SU-DHL-6 (cell line): ENCODE results near the gene HMHB1.

ENCODE experiments used
- H2AFZ ChIP-seq: fragments of 200-600 bp; sonication (generic); 2 replicates; pipeline ENCODE4 v1.6.1; 2014; ENCODE audit warnings: low read depth, mild to moderate bottlenecking, moderate library complexity, mixed read lengths, antibody characterized with exemption, low read length; ENCODE audit not compliant: severe bottlenecking
- H3F3A ChIP-seq: fragments of 200-600 bp; shearing (Covaris generic); 2 replicates; pipeline ENCODE4 v1.6.0; 2016; ENCODE audit warnings: antibody characterized with exemption, mild to moderate bottlenecking; ENCODE audit not compliant: insufficient read depth
- H3K27ac ChIP-seq: fragments of 200-600 bp; sonication (generic); 2 replicates; pipeline ENCODE4 v1.5.1; 2016; ENCODE audit warnings: low read depth, mild to moderate bottlenecking, low read length, moderate library complexity, mixed read lengths
- H3K27me3 ChIP-seq: fragments of 200-600 bp; sonication (generic), shearing (Covaris generic); 2 replicates; pipeline ENCODE4 v1.6.0; 2014; ENCODE audit warnings: mild to moderate bottlenecking, low read length
- H3K36me3 ChIP-seq: fragments of 200-600 bp; sonication (generic); 2 replicates; pipeline ENCODE4 v1.6.1; 2014; ENCODE audit warnings: mild to moderate bottlenecking, low read length, mixed read lengths
- H3K4me2 ChIP-seq: fragments of 300-600, 200-600 bp; shearing (Covaris generic), sonication (generic); 2 replicates; pipeline ENCODE4 v1.6.0; 2014; ENCODE audit warnings: low read length, low read depth, mild to moderate bottlenecking; ENCODE audit not compliant: poor library complexity, severe bottlenecking
- H3K4me3 ChIP-seq: fragments of 200-600 bp; sonication (generic); 2 replicates; pipeline ENCODE4 v1.5.1; 2014; ENCODE audit warnings: antibody characterized with exemption, low read length, mild to moderate bottlenecking, mixed read lengths; ENCODE audit not compliant: insufficient read depth, poor library complexity, severe bottlenecking
- H3K79me2 ChIP-seq: fragments of 200-600 bp; sonication (generic); 2 replicates; pipeline ENCODE4 v1.6.1; 2014; ENCODE audit warnings: mild to moderate bottlenecking, low read length, moderate library complexity; ENCODE audit not compliant: insufficient read depth
- H3K9ac ChIP-seq: fragments of 200-600 bp; sonication (generic); 2 replicates; pipeline ENCODE4 v1.7.0; 2014; ENCODE audit warnings: mild to moderate bottlenecking, low read length
- H3K9me2 ChIP-seq: fragments of 200-600 bp; sonication (generic); replicated peaks from 2 replicates; pipeline ENCODE4 v1.6.1; 2014; ENCODE audit warnings: low read length; ENCODE audit not compliant: insufficient read depth
- H3K9me3 ChIP-seq: fragments of 200-600 bp; sonication (generic); 2 replicates; pipeline ENCODE4 v1.6.1; 2014; ENCODE audit warnings: low read length, mixed read lengths; ENCODE audit not compliant: insufficient read depth
- H4K20me1 ChIP-seq: fragments of 200-600 bp; sonication (generic); 2 replicates; pipeline ENCODE4 v1.6.1; 2014; ENCODE audit warnings: low read depth, mild to moderate bottlenecking, antibody characterized with exemption, low read length, moderate library complexity, mixed read lengths
- CTCF ChIP-seq: fragments of 200-600 bp; sonication (generic); IDR thresholded peaks from one replicate; pipeline ENCODE4 v1.5.1; 2017; ENCODE audit warnings: antibody characterized with exemption, mild to moderate bottlenecking, low read length, moderate library complexity; ENCODE audit not compliant: insufficient read depth, poor library complexity, severe bottlenecking
- EZH2phosphoT487 ChIP-seq: fragments of 200-600 bp; sonication (generic), shearing (Covaris generic); conservative IDR thresholded peaks from 2 replicates; pipeline ENCODE4 v1.6.1; 2018; ENCODE audit warnings: mild to moderate bottlenecking, antibody characterized with exemption, low read length, moderate library complexity, mixed read lengths

The HMHB1 gene

DNA sequence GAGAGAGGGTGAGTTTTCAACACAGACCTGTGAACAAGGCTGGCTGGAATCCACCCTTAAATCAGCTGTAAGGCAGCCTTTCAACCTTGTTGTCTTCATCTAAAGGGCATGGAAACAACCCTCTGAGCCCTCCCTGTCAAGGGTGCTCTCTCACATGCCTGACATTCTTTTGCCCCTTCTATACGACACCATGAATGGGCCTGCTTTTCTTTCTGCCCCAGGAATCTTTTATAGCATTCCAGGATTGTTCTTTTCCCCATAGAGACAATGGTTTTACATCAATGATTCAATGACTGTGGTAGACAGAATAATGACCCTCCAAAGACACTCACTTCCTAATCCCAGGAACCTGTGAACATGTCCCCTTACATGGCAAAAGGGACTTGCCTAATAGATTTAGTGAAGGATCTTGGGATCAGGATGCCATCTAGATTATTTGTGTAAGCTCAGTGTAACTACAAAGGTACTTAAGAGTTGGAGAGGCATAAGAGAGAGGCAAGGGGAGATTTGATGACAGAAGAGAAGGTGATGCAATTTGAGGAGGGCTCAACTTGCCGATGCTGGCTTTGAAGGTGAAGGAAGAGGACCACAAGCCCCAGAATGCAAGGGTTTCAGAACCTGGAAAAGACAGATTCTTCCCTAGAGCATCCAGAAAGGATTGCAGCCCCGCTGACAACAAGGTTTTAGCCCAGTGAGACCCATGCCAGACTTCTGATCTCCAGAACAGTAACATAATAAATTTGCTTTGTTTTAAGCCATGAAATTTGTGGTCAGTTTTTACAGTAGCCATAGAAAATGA lies 29.2 kb upstream of the HMHB1 start:
- Histone ChIP-seq H3K9ac (no peak overlapping the region), H4K20me1 (no peaks in the 10 kb centered on the region), H3K27me3 (no peaks in the 10 kb centered on the region), H3K79me2 (no peaks in the 10 kb centered on the region), H2AFZ (no peak overlapping the region), H3K9me2 (no peaks in the 10 kb centered on the region), H3K9me3 (no peaks in the 10 kb centered on the region), H3F3A (no peaks in the 10 kb centered on the region), H3K4me2 (no peak overlapping the region), H3K36me3 (no peaks in the 10 kb centered on the region), H3K27ac (no peak overlapping the region), H3K4me3 (no peak overlapping the region)
- TF ChIP-seq EZH2phosphoT487: no peak
- no peak for TF ChIP-seq CTCF

GRCh38 chr5:143788401-143788800 lies 23.6 kb upstream of the HMHB1 start:
- Histone ChIP-seq H3K79me2 (no peaks in the 10 kb centered on the region), H3F3A (no peaks in the 10 kb centered on the region), H3K9me2 (no peaks in the 10 kb centered on the region; the same call in 1 of the 2 replicates), H3K9me3 (no peaks in the 10 kb centered on the region; the same call in 1 of the 2 replicates), H3K27me3 (no peaks in the 10 kb centered on the region), H3K27ac (no peak overlapping the region), H4K20me1 (no peaks in the 10 kb centered on the region), H3K36me3 (no peaks in the 10 kb centered on the region), H2AFZ (no peak overlapping the region), H3K4me2 (no peak overlapping the region), H3K4me3 (no peak overlapping the region), H3K9ac (no peak overlapping the region)
- no peak for TF ChIP-seq EZH2phosphoT487
- TF ChIP-seq CTCF: no peak

DNA sequence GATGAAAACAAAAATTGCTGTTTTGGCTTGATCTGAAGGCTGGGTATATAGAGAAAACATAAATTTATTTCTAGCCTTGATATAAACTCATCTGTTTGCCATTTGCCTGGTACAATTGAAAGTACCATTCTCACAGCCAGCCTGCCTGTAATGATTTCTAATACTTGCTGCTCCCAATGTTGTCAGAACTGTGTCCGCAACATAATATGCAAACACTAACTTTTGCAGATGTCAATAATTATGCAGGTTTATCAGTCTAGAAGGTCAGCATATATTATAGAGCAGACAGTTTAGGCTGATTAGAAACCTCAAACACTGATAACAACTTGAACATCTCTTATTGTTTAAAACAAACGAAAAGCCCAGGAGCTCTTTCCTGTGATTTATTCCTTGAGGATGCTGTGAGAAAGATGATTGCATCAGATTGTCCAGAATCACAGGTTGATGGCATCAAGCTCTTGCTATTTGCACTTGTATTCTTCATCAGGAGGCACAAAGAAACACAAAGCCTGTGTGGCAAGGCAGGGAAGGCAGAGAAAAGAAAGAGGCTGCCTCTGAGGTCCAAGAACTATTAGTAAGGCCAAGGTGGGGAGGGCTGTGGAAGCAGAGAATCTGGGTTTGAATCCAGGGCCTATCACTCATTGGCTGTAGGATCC lies 21.4 kb upstream of the HMHB1 start:
- H3K9me3 ChIP-seq: no peaks in the 10 kb centered on the region; the same call in 1 of the 2 replicates
- no peak for TF ChIP-seq EZH2phosphoT487
- TF ChIP-seq CTCF: no peak
- H3K4me2 ChIP-seq: no peak overlapping the region
- H3K9ac ChIP-seq: no peak overlapping the region
- H3K4me3 ChIP-seq: no peak overlapping the region
- H4K20me1 ChIP-seq: no peaks in the 10 kb centered on the region
- H3K27ac ChIP-seq: no peak overlapping the region
- no peak overlapping the region for H2AFZ ChIP-seq
- H3K36me3 ChIP-seq: no peaks in the 10 kb centered on the region
- no peaks in the 10 kb centered on the region for H3F3A ChIP-seq
- H3K9me2 ChIP-seq: no peaks in the 10 kb centered on the region; the same call in 1 of the 2 replicates
- H3K79me2 ChIP-seq: no peaks in the 10 kb centered on the region
- no peaks in the 10 kb centered on the region for H3K27me3 ChIP-seq
